B cell (primary cell): ENCODE data around the gene IFNGR1. TPM values are rescaled to one million over a fixed set of nuclear protein-coding genes. Genes with fewer than 3 reads are reported as not detected.

ENCODE experiments used
- ATAC-seq: fragments of 200-7000 bp; cut with Tn5 transposase; one replicate; pipeline ENCODE4 v1.10.0; 2021; ENCODE audit warnings: low read depth, mild to moderate bottlenecking, moderate number of reproducible peaks, moderate library complexity
- CTCF ChIA-PET: fragments of 350-600 bp; sonication (Branson Sonifier 250); formaldehyde crosslinking; loops from one replicate; lab custom pipeline; 2021; ENCODE audit warnings: antibody characterized with exemption, inconsistent platforms; lab: Charles Lee
- POLR2A ChIA-PET: fragments of 350-600 bp; sonication (Branson Sonifier 250); formaldehyde crosslinking; loops from one replicate; lab custom pipeline; 2021; ENCODE audit warnings: antibody characterized with exemption; lab: Charles Lee
- DNase-seq: peaks from one replicate; pipeline ENCODE4 v3.0.0; 2013
- H2AFZ ChIP-seq: 2 replicates; pipeline ENCODE4 v1.6.1; 2012; ENCODE audit warnings: mild to moderate bottlenecking, low read depth, low read length; ENCODE audit not compliant: insufficient read depth, poor library complexity, severe bottlenecking
- H3K27ac ChIP-seq, 2 donors: 1 replicate in 1 of 2; 2 replicates in 1 of 2; pipeline ENCODE4 v1.5.1; 2012 to 2013; ENCODE audit warnings: low read length in 2 of 2, mild to moderate bottlenecking in 2 of 2, moderate library complexity in 1 of 2
- H3K27me3 ChIP-seq, 4 experiments: fragments of 200-600 bp in 1 of 4; sonication (generic) in 1 of 4; replicated peaks in 1 of 4; 1 replicate in 2 of 4; 2 replicates in 2 of 4; pipeline versions ENCODE4 v1.6.1 to v1.7.0; 2013 to 2016; ENCODE audit warnings: low read length in 3 of 4, mild to moderate bottlenecking in 2 of 4, mixed read lengths in 1 of 4, moderate library complexity in 1 of 4; ENCODE audit not compliant: insufficient read depth in 4 of 4, control insufficient read depth in 3 of 4; ENCODE audit errors: control extremely low read depth in 1 of 4
- H3K36me3 ChIP-seq, 2 experiments: replicated peaks in 1 of 2; 1 replicate in 1 of 2; 2 replicates in 1 of 2; pipeline versions ENCODE4 v1.6.1 to v1.7.1; 2013; ENCODE audit warnings: low read length in 1 of 2; ENCODE audit not compliant: insufficient read depth in 2 of 2, control insufficient read depth in 1 of 2; ENCODE audit errors: control extremely low read depth in 1 of 2, extremely low read depth in 1 of 2
- H3K4me1 ChIP-seq, 2 donors: fragments of 200-600 bp in 1 of 2; sonication (generic) in 1 of 2; 1 replicate in 1 of 2; 2 replicates in 1 of 2; pipeline versions ENCODE4 v1.5.1 to v1.6.1; 2013 to 2017; ENCODE audit warnings: low read length in 2 of 2; ENCODE audit not compliant: control insufficient read depth in 2 of 2, insufficient read depth in 2 of 2
- H3K4me2 ChIP-seq: replicated peaks from 2 replicates; pipeline ENCODE3; 2012; ENCODE audit warnings: mild to moderate bottlenecking, low read depth, low read length; ENCODE audit not compliant: poor library complexity, severe bottlenecking
- H3K4me3 ChIP-seq, 5 experiments: fragments of 200-600 bp in 1 of 5; sonication (generic) in 1 of 5; 1 replicate in 3 of 5; 2 replicates in 2 of 5; pipeline versions ENCODE4 v1.5.1 to v1.7.0; 2011 to 2016; ENCODE audit warnings: low read length in 4 of 5, mild to moderate bottlenecking in 4 of 5, low read depth in 2 of 5, control low read depth in 1 of 5, moderate library complexity in 1 of 5; ENCODE audit not compliant: insufficient read depth in 1 of 5; ENCODE audit errors: control extremely low read depth in 1 of 5, extremely low read depth in 1 of 5
- H3K79me2 ChIP-seq: fragments of 200-600 bp; sonication (generic); one replicate; pipeline ENCODE4 v1.6.0; 2016; ENCODE audit warnings: low read length; ENCODE audit not compliant: control insufficient read depth, insufficient read depth
- H3K9ac ChIP-seq: fragments of 200-600 bp; sonication (generic); 2 replicates; pipeline ENCODE4 v1.6.1; 2017; ENCODE audit warnings: mild to moderate bottlenecking, low read length, moderate library complexity
- H3K9me3 ChIP-seq, 3 donors: one replicate each; pipeline versions ENCODE4 v1.6.1 to v1.7.1; 2013; ENCODE audit warnings: low read length in 2 of 3; ENCODE audit not compliant: control insufficient read depth in 2 of 3, insufficient read depth in 1 of 3; ENCODE audit errors: control extremely low read depth in 1 of 3
- H4K20me1 ChIP-seq: 2 replicates; pipeline ENCODE4 v1.6.0; 2012; ENCODE audit warnings: mild to moderate bottlenecking, low read length; ENCODE audit not compliant: insufficient read depth, control insufficient read depth, poor library complexity, severe bottlenecking
- H3K27ac Mint-ChIP-seq: one replicate; pipeline ENCODE4 v1.8.0; 2021; ENCODE audit warnings: mixed read lengths
- H3K27me3 Mint-ChIP-seq: one replicate; pipeline ENCODE4 v1.8.0; 2021; ENCODE audit warnings: mixed read lengths
- H3K4me1 Mint-ChIP-seq: one replicate; pipeline ENCODE4 v1.8.0; 2021; ENCODE audit warnings: mixed read lengths
- H3K4me3 Mint-ChIP-seq: one replicate; pipeline ENCODE4 v1.8.0; 2021; ENCODE audit warnings: mixed read lengths
- H3K9me3 Mint-ChIP-seq: one replicate; pipeline ENCODE4 v1.8.0; 2022; ENCODE audit warnings: mixed read lengths; ENCODE audit not compliant: insufficient read depth
- CTCF ChIP-seq: fragments of 200-600 bp; IDR thresholded peaks from one replicate; pipeline ENCODE4 v1.8.0; 2022; ENCODE audit warnings: antibody characterized with exemption, mild to moderate bottlenecking
- EZH2 ChIP-seq: IDR thresholded peaks from 2 replicates; pipeline ENCODE4 v1.6.1; 2012; ENCODE audit warnings: borderline replicate concordance, low read depth, mild to moderate bottlenecking, moderate library complexity, low read length; ENCODE audit not compliant: insufficient read depth, poor library complexity, severe bottlenecking
- WGBS: methylation state at CpG from one replicate; pipeline ENCODE4 v1.1.5; 2013; ENCODE audit warnings: missing lambda C conversion rate; ENCODE audit not compliant: insufficient coverage; 5-methylcytosine and 5-hydroxymethylcytosine counted together
- intact Hi-C: fragments of 100-400 bp; cut with micrococcal nuclease; formaldehyde crosslinking; loops from one replicate; pipeline ENCODE4 v1.10.0; 2022
- polyA plus RNA-seq: library from polyadenylated mRNA; depleted of rRNA; stranded (reverse); fragments of >200 nt; gene quantifications from 2 replicates; pipeline ENCODE4 v1.2.3, GENCODE V29; 2012
- total RNA-seq, 2 donors: library from RNA; stranded (reverse); fragments of 120-200 nt in 1 of 2; gene quantifications; 1 replicate in 1 of 2; 2 replicates in 1 of 2; pipeline versions ENCODE4 v1.2.3 to v1.2.4, GENCODE V29; 2013 to 2022

IFNGR1 gene
- total and polyA plus RNA-seq, 2 donors (not counting 1 experiment from before 2014, with no cell fraction given) = 24.5 to 48.2 TPM

- no peak for TF ChIP-seq EZH2
- TF ChIP-seq CTCF = no peak
- intact Hi-C loops = loop anchor here (5.0 to 10.0 kb wide), 4 partner anchors 50 to 648 kb away; partner anchors contain the start of genes PEX7 and TNFAIP3
- ChIA-PET POLR2A (interaction anchor here (0.6 to 1.4 kb wide), 5 partner anchors 17 to 117 kb away, joined by 3 to 12 read pairs (median 4); no protein-coding TSS in a partner anchor), CTCF (interaction anchor here (0.9 to 1.7 kb wide), 10 partner anchors 16 to 425 kb away, joined by 3 to 12 read pairs (median 4); no protein-coding TSS in a partner anchor)
- H3K27me3 ChIP-seq = no peaks in the 10 kb centered on the region
- peak overlapping the region; percentile 76 to 99 (median 88) for H3K4me3 ChIP-seq
- peak overlapping the region in 1 of 2 donors; percentile 97 for H3K27ac ChIP-seq
- ATAC-seq (no peak), DNase-seq (no peak)
- peaks cover 76% of the 10 kb centered on the region for H3K4me1 Mint-ChIP-seq
- no peak overlapping the region for H2AFZ ChIP-seq
- H3K27ac Mint-ChIP-seq = peak overlapping the region; percentile 76
- WGBS = 44% methylated on average over 8 of the region's 12 CpGs
- peaks cover 43% of the 10 kb centered on the region for H4K20me1 ChIP-seq
- peak overlapping the region; percentile 97 for H3K4me3 Mint-ChIP-seq
- H3K79me2 ChIP-seq = peaks cover 100% of the 10 kb centered on the region
- H3K27me3 Mint-ChIP-seq = no peaks in the 10 kb centered on the region
- H3K4me2 ChIP-seq = peak overlapping the region; percentile 84
- H3K9me3 Mint-ChIP-seq = no peaks in the 10 kb centered on the region
- H3K36me3 ChIP-seq = peaks cover 0 to 11% of the 10 kb centered on the region in 2 experiments
- H3K9me3 ChIP-seq = no peaks in the 10 kb centered on the region
- peaks cover 74 to 76% of the 10 kb centered on the region in 2 donors for H3K4me1 ChIP-seq
- peak overlapping the region; percentile 95 for H3K9ac ChIP-seq
These were observed 2.2 kb downstream of the IFNGR1 start for GRCh38 chr6:137216875-137217553.

- CTCF ChIA-PET = interaction anchor here (0.9 to 1.2 kb wide), 5 partner anchors 39 to 122 kb away, joined by 3 to 5 read pairs (median 3); no protein-coding TSS in a partner anchor
- H3K4me1 Mint-ChIP-seq = peaks cover 80% of the 10 kb centered on the region
- ATAC-seq = no peak
These were observed 3.1 kb downstream of the IFNGR1 start for GRCh38 chr6:137216106-137216505.

More at GRCh38 chr6:137216106-137216505, 3.1 kb downstream of the IFNGR1 start:
- Histone ChIP-seq H2AFZ (no peak overlapping the region), H3K4me1 (peaks cover 67 to 74% of the 10 kb centered on the region in 2 donors), H3K27ac (peak overlapping the region in 1 of 2 donors; percentile 97), H3K36me3 (peaks cover 0 to 16% of the 10 kb centered on the region in 2 experiments), H3K9me3 (no peaks in the 10 kb centered on the region), H4K20me1 (peaks cover 51% of the 10 kb centered on the region), H3K79me2 (peaks cover 100% of the 10 kb centered on the region), H3K4me2 (peak overlapping the region; percentile 84), H3K9ac (peak overlapping the region; percentile 95), H3K27me3 (no peaks in the 10 kb centered on the region), H3K4me3 (no peak overlapping the region)
- no peak for TF ChIP-seq EZH2
- TF ChIP-seq CTCF = no peak
- H3K27ac Mint-ChIP-seq = peak overlapping the region; percentile 76
- H3K27me3 Mint-ChIP-seq = no peaks in the 10 kb centered on the region
- no peak for DNase-seq
- H3K9me3 Mint-ChIP-seq = no peaks in the 10 kb centered on the region
- POLR2A ChIA-PET = no interaction called here
- intact Hi-C loops = loop anchor here (5.0 to 10.0 kb wide), 4 partner anchors 49 to 649 kb away; partner anchors contain the start of genes PEX7 and TNFAIP3
- H3K4me3 Mint-ChIP-seq = peak overlapping the region; percentile 97
